HG03354 (cell line): ENCODE results near the gene NIN.

Experiments used
- ATAC-seq: cut with Tn5 transposase; IDR thresholded peaks from one replicate; pipeline ENCODE4 v1.9.1; 2021; ENCODE audit warnings: mild to moderate bottlenecking; ENCODE audit not compliant: unreplicated experiment, poor library complexity, severe bottlenecking

Gene NIN

GRCh38 chr14:50794068-50794645, 36.8 kb downstream of the NIN start:
- ATAC-seq: no peak

DNA sequence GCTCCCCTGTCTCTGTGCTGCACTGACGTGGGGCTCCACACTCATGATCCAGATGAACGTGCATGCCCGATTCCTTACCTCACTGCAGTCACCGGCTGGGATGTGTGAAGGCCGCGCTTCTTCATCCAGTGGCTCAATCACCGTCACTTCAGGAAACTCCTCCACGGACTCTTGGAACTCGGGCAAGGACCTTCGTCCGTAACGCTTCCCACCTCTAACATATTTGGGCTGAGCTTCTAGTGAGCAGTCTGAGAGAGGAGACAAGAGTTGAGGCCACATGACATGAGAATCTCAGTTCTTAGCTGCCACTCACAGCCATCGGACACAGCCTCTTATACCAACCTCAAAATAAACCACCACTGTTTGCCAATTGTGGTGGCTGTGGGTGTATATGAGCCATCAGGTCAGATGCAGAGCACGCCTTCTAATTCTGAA, 38.3 kb downstream of the NIN start:
- no peak for ATAC-seq

- ATAC-seq: no peak
These were observed 38.9 kb downstream of the NIN start for GRCh38 chr14:50792051-50792477.

- peak; percentile 48 for ATAC-seq
These were observed 39.8 kb downstream of the NIN start for GRCh38 chr14:50791201-50791600.

GRCh38 chr14:50790589-50790988, 40.4 kb downstream of the NIN start:
- no peak for ATAC-seq

DNA sequence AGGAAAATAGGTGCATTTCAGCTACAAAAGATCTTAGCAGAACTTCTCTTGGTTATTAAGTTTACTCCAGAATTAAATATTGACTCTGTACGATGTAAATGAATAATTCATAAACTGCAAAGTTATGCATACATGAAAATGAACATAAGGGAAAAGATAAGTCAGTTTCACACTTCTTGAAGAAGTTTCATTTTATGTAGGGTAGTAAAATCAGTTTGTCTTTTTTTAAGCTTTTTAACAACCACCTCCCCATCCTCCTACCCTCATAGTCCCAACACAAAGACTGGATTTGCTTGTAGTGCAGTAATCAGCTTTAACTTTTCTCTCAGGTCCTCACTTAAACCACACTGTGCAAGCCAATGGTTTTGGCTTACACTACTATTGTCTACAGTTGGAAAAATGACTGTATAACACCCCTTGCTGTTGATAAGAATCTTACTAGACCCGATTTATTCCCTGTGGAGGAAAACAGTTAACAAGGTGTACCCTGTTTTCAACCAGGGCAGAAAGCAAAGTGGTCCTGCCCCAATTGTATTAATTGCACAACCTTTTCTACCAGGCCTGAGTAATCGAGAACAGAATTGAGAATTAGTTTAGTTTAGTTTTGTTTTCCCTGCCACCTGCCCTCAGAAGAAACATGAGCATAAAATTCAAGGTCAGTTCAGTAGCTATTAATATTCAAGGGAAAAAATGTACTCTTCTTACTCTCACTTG, 44.1 kb downstream of the NIN start:
- ATAC-seq: no peak

DNA sequence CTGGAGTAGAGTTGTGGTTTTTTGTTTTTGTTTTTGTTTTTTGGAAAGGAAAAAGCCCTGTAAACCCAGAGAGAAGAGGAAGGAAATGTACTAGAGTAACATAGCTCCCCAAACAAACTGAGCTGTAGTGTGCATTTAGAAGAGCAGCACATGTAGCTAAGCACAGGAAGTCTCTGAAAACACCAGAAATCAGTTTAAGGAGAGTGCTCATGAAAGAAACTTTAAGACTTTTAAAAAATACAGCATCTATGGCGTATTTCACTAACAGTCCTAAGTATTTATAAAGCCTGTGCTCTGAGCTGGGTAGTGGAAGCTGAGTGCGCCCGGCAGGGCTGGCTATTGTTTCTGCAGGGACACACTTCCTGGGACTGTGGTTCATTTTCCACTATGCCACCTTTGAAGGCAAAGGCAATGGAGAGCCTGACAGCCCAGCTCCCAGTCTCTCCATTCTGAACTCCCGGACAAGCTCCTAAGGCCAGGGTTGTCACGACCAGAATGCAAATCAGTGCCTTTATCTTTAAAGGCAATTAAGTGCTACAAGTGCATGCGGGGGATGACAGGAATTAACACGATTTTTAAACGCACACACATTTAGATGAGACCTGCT, 45.4 kb downstream of the NIN start:
- ATAC-seq: no peak

GRCh38 chr14:50784683-50785456, 46.1 kb downstream of the NIN start:
- ATAC-seq: no peak

DNA sequence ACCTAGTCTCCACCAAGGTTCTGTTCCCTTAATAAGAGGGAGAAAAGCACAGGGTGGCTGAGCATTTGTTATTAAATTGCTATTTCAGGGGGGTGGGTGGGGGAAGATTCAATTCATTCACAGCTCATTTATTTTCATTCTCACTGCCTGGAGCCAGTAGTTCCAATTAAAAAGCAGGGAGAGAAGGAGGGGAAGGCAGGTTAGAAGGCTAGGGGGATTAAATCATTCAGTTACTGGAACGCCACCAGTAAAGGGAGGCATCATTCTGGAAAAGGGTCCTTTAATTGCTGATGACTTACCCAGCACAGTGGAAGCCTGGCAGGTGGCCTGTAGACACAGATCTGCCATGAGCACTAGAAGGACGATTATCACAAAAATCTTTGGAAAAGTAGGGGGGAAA, 47.4 kb downstream of the NIN start:
- ATAC-seq: no peak

DNA sequence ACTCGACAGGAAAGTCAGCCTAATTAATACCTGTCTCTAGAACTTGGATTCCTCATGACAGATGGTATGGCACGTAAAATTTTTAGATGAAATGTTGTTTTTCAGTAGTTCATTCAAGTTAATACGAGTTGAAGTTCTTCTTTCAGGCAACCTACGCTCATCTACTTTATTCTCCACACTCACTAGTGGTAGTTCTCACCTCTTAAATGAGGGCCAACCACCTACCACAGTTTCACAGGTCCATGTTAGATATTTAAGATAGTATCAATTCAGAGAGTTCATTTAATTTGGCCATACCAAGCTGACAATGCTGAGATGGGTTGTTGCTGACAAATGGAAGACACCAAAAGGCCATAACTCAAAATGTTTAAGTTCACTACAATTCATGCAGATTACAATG, 50.6 kb downstream of the NIN start:
- ATAC-seq: no peak

- ATAC-seq: no peak
These were observed 52.1 kb downstream of the NIN start for GRCh38 chr14:50778721-50779483.

GRCh38 chr14:50776522-50776921, 54.4 kb downstream of the NIN start:
- no peak for ATAC-seq

DNA sequence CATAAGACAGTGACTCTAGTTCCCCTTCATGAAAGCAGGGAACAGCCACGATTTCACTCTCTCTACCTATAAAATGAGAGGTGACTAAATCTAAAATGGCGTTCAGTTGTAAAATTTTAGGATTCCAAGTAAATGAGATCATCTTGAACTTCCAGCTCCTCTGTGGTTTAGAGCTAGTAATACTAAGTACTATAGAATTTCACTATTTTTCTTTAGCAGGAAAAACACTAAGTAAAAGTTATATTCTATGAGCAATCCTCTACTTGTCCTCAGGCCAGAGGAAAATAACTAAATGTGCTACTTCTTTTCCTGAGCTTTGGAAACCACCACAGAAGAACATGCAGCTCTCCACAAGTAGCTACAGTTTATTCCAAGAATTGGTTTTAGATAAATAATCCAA, 55.6 kb downstream of the NIN start:
- ATAC-seq: no peak

DNA sequence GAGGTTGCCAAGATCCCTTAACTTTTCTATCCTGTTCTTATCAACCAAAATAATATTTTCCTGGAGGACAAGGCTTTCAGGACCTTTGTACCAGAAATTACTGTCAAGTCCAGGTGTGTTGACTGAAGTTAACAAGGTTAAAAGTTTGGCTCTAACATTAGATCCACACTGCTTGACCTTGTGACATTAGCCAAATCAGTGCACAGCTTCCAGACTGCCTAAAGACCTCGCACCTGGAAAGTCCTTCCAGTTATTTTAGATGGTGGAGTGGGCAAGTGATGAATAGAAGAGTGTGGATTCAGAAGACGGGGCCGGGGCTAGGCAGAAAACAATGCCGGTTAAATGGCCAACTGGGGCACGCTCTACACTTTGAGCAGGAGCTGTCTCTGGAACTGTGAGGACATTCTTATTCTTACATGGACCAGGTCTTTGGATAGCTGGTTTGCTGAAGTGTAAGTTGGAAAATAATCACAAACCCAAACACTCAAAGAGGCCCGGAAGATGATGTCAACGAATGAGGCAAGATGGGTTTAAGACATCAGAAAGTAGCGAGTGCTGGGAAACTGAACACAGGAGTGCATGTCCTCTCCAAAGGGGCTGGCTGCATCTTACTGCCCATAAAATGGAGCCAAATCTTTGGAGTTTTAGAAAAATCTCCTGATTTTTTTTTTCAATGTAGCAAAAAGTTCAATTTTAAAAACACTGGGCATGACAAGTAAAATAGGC, 56.3 kb downstream of the NIN start:
- no peak for ATAC-seq

- ATAC-seq: no peak
These were observed 57.1 kb downstream of the NIN start for GRCh38 chr14:50773632-50774541.

DNA sequence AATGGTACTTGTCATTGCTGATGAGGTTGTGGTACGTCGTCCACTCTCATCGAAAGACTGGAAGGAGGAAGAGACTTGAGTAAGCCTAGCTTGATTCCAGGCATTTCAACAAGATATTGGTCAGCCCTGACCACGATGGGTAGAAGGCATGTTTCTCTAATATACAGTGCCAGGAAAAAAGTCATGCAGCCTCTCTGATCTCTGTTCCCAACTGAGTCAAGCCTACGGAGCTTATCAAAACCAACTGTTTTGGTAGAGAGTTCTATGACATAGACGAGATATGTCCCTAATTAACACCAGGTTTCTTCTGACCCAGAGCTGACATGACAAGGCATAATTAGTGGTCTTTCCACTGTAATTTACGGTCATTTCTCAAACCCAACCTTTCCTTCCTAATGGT, 58.5 kb downstream of the NIN start:
- no peak for ATAC-seq

DNA sequence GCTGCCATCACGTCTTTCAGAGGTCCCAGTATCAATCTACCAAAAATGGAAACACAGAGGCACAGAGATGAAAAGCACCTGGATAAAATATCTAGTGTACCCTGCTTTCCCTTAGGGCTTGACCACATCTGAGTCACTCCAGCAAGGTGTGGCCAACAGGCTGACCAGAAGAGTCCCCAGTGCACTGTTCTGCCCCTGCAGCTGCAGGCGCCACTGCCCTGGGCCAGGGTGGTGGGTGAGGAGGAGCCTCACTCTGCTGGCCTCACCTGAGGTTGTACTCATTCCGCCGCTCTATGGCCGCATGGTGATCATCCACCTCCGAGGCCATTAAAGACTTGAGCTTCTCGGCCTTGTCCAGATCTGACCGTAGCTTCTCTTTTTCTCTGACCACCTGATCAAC, 60.4 kb downstream of the NIN start:
- no peak for ATAC-seq

DNA sequence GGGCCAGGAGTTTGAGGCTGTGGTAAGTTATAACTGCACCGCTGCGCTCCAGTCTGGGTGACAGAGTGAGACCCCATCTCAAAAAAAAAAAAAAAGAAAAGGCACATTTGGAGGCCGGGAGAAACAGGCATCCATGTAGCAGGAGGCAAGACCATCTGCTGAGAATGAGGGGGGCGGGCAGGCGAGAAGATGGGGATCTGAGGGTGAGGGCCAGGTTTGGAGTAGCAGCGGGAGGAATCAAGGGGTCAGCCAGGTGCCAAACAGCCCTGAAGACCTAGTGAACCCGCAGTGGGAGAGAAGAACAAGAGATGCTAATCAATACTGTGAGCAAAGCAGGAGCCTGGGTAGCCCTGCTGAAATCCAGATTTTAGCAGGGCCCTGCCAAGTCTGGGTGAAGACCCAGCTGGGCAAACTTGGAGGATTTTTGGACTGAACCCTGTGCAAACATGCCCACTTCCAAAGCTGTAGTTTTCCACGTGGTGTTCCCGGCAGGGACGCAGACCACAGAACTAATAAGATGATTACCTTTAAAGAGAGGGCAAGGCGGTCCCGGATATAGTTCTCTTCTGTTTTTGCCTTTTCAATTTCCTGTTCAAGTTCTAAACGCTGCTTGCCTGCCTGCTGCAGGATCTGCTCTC, 61.0 kb downstream of the NIN start:
- no peak for ATAC-seq
